ENCODE data around the gene MANBA. TPM values are rescaled to one million over a fixed set of nuclear protein-coding genes. Genes with fewer than 3 reads are reported as not detected.

MANBA gene
- 35.8 TPM for total RNA-seq

DNA sequence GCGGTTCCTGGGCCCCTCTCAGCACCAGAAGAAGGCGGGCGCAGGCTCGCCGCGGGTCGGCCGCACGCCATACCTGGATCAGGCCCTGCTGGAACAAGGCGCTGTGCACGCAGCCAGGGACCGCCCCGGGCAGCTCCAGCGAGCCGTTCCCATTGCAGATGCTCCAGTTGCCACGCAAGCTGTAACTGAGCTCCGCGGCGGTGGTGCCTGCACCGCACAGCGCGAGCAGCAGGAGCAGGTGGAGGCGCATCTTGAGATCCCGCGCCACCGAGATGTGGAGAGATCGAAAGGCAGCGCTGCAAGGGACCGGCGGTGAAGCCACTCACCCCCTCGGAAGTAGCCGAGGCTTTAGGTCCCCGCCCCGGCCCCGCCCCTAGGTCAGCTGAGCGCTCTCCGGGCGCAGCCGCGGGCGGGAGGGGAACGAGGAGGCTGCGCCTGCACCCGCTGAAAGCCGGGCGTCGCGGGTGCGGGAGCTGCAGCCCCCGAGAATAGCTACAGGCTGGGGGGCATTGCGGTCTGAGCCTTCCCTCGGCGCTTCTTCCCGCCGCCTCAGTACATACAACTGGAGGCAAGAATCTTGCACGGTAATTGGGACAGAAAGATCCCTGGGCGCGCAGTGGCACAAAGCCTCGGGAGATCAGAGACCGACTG is at the start of gene MANBA:
TSS of gene MANBA (minus strand) at position 324 of the 651 bp plus-strand sequence. CDS start at position 250, 74 bp downstream.
- intact Hi-C loops (cut with DNase I), result loop anchor here (10.0 kb wide), 2 partner anchors 64 to 1066 kb away; partner anchors contain the start of gene UBE2D3
- Histone ChIP-seq H3K27me3 (no peaks in the 10 kb centered on the region), H3K9me3 (no peaks in the 10 kb centered on the region), H3K4me3 (peak within 1 kb of the TSS; percentile 83 to 91), H3K27ac (peak within 1 kb of the TSS; percentile 85), H3K36me3 (no peaks in the 10 kb centered on the region), H3K4me1 (peaks cover 22% of the 10 kb centered on the region)
- TF ChIP-seq POLR2AphosphoS5 (IDR thresholded peaks at IDR 0.05; ENCODE audit: insufficient read depth in 1 of 2, low read depth in 1 of 2) (peak; percentile 84 to 94), POLR2A (IDR thresholded peaks at IDR 0.05) (peak in 1 of 2 donors; percentile 63)
- TF ChIP-seq, protein P1, sequence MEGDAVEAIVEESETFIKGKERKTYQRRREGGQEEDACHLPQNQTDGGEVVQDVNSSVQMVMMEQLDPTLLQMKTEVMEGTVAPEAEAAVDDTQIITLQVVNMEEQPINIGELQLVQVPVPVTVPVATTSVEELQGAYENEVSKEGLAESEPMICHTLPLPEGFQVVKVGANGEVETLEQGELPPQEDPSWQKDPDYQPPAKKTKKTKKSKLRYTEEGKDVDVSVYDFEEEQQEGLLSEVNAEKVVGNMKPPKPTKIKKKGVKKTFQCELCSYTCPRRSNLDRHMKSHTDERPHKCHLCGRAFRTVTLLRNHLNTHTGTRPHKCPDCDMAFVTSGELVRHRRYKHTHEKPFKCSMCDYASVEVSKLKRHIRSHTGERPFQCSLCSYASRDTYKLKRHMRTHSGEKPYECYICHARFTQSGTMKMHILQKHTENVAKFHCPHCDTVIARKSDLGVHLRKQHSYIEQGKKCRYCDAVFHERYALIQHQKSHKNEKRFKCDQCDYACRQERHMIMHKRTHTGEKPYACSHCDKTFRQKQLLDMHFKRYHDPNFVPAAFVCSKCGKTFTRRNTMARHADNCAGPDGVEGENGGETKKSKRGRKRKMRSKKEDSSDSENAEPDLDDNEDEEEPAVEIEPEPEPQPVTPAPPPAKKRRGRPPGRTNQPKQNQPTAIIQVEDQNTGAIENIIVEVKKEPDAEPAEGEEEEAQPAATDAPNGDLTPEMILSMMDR (IDR thresholded peaks at IDR 0.05), result no peak
- DNase-seq (ENCODE audit: extremely low spot score in 2 of 2), result no peak

GRCh38 chr4:102809691-102810090 is 48.9 kb upstream of the MANBA start:
- Histone ChIP-seq H3K27me3 (no peaks in the 10 kb centered on the region), H3K4me3 (no peak overlapping the region), H3K27ac (no peak overlapping the region), H3K4me1 (peaks cover 80% of the 10 kb centered on the region), H3K9me3 (no peaks in the 10 kb centered on the region), H3K36me3 (peaks cover 0 to 36% of the 10 kb centered on the region in 2 donors)
- intact Hi-C loops (cut with DNase I), result no loop called here
- TF ChIP-seq, protein P1 (IDR thresholded peaks at IDR 0.05), result no peak
- TF ChIP-seq POLR2AphosphoS5 (IDR thresholded peaks at IDR 0.05; ENCODE audit: insufficient read depth in 1 of 2, low read depth in 1 of 2) (no peak), POLR2A (IDR thresholded peaks at IDR 0.05) (no peak)
- no peak for DNase-seq (ENCODE audit: extremely low spot score in 2 of 2)

GRCh38 chr4:102809190-102809589 is 48.4 kb upstream of the MANBA start:
- TF ChIP-seq, protein P1 (IDR thresholded peaks at IDR 0.05), result no peak
- TF ChIP-seq POLR2A (IDR thresholded peaks at IDR 0.05), result no peak
- no peak for TF ChIP-seq POLR2AphosphoS5 (IDR thresholded peaks at IDR 0.05; ENCODE audit: insufficient read depth in 1 of 2, low read depth in 1 of 2)
- intact Hi-C loops (cut with DNase I), result no loop called here
- no peak for DNase-seq (ENCODE audit: extremely low spot score in 2 of 2)
- Histone ChIP-seq H3K36me3 (peaks cover 0 to 39% of the 10 kb centered on the region in 2 donors), H3K27ac (no peak overlapping the region), H3K27me3 (no peaks in the 10 kb centered on the region), H3K9me3 (no peaks in the 10 kb centered on the region), H3K4me1 (peaks cover 75% of the 10 kb centered on the region), H3K4me3 (no peak overlapping the region)

DNA sequence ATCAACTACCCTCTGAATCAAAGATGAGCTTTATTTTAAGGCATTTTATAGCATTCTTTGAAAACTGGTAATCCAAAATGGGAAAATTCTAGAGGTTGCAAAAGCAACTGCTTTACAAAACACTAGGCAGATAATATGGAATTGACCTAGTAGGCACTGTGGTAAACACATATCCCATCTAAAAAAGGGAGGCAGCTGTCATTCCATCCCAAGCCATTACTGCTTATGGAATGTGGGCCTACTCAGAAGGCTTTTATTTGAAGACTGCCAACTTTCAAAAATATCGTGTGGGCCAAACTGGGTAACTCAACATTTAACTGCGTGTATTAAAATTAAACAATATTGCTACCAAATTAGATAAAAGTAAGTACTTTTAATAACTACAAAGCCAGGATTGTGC is 47.2 kb upstream of the MANBA start:
- H3K36me3 ChIP-seq, result peaks cover 0 to 48% of the 10 kb centered on the region in 2 donors
- H3K27me3 ChIP-seq, result no peaks in the 10 kb centered on the region
- no peaks in the 10 kb centered on the region for H3K9me3 ChIP-seq
- intact Hi-C loops (cut with DNase I), result no loop called here
- H3K27ac ChIP-seq, result no peak overlapping the region
- H3K4me1 ChIP-seq, result peaks cover 69% of the 10 kb centered on the region
- H3K4me3 ChIP-seq, result no peak overlapping the region
- TF ChIP-seq, protein P1 (IDR thresholded peaks at IDR 0.05), result no peak
- DNase-seq (ENCODE audit: extremely low spot score in 2 of 2), result no peak

GRCh38 chr4:102807345-102807744 is 46.6 kb upstream of the MANBA start:
- no peak for DNase-seq (ENCODE audit: extremely low spot score in 2 of 2)
- no peaks in the 10 kb centered on the region for H3K27me3 ChIP-seq
- TF ChIP-seq, protein P1 (IDR thresholded peaks at IDR 0.05), result no peak
- TF ChIP-seq POLR2AphosphoS5 (IDR thresholded peaks at IDR 0.05; ENCODE audit: insufficient read depth in 1 of 2, low read depth in 1 of 2), result no peak
- TF ChIP-seq POLR2A (IDR thresholded peaks at IDR 0.05), result no peak
- no peak overlapping the region for H3K27ac ChIP-seq
- intact Hi-C loops (cut with DNase I), result no loop called here
- no peaks in the 10 kb centered on the region for H3K9me3 ChIP-seq
- no peak overlapping the region for H3K4me3 ChIP-seq
- H3K4me1 ChIP-seq, result peaks cover 63% of the 10 kb centered on the region
- H3K36me3 ChIP-seq, result peaks cover 0 to 51% of the 10 kb centered on the region in 2 donors
